GM23338 (cell line): ENCODE data around the gene SEC61A1.

ENCODE experiments used
- CTCF ChIP-seq, 2 experiments: fragments of 200-600 bp in 1 of 2; sonication (generic) in 1 of 2; conservative IDR thresholded peaks; 2 replicates each; pipeline versions ENCODE4 v1.5.1 to v1.6.1; 2016 to 2017; ENCODE audit warnings: antibody characterized with exemption in 2 of 2, low read depth in 2 of 2, mild to moderate bottlenecking in 2 of 2, moderate library complexity in 1 of 2
- EZH2 ChIP-seq: fragments of 200-600 bp; sonication (generic); IDR thresholded peaks from one replicate; pipeline ENCODE4 v1.8.0; 2017; ENCODE audit warnings: antibody characterized with exemption, mild to moderate bottlenecking, low read depth; ENCODE audit not compliant: unreplicated experiment
- POLR2AphosphoS5 ChIP-seq: IDR thresholded peaks from 2 replicates; pipeline ENCODE4 v1.6.1; 2016; ENCODE audit warnings: antibody characterized with exemption, low read depth
- REST ChIP-seq: IDR thresholded peaks from one replicate; pipeline ENCODE4 v1.6.1; 2018; ENCODE audit warnings: antibody characterized with exemption; ENCODE audit not compliant: unreplicated experiment

GRCh38 chr3:128098234-128098633 is 46.0 kb downstream of the SEC61A1 start:
- TF ChIP-seq POLR2AphosphoS5 (no peak), REST (no peak), CTCF (conservative IDR thresholded peaks at IDR 0.05; ENCODE audit: low read depth in 2 of 2) (no peak), EZH2 (no peak)
